Mesenchymal stem cell (in vitro differentiated cells and primary cell): Measurements from ENCODE around the gene LENG8.

Source experiments
- DNase-seq: peaks from one replicate; pipeline ENCODE4 v3.0.0-alpha.2; 2013
- H2AFZ ChIP-seq: one replicate; pipeline ENCODE4 v1.6.1; 2013; ENCODE audit warnings: low read depth, mild to moderate bottlenecking, control low read depth, inconsistent platforms, low read length, moderate library complexity
- H2AK5ac ChIP-seq: 2 replicates; pipeline ENCODE4 v1.6.1; 2013; ENCODE audit warnings: low read length, moderate library complexity, mild to moderate bottlenecking, inconsistent platforms; ENCODE audit not compliant: severe bottlenecking
- H2BK120ac ChIP-seq: one replicate; pipeline ENCODE4 v1.6.1; 2013; ENCODE audit warnings: low read depth, mild to moderate bottlenecking, inconsistent platforms, low read length, moderate library complexity
- H2BK12ac ChIP-seq, 2 experiments: one replicate each; pipeline ENCODE4 v1.6.1; 2013; ENCODE audit warnings: inconsistent platforms in 2 of 2, low read length in 2 of 2, mild to moderate bottlenecking in 2 of 2, moderate library complexity in 2 of 2, control low read depth in 1 of 2
- H2BK15ac ChIP-seq: one replicate; pipeline ENCODE4 v1.6.1; 2013; ENCODE audit warnings: mild to moderate bottlenecking, low read depth, inconsistent platforms; ENCODE audit not compliant: poor library complexity, severe bottlenecking
- H2BK5ac ChIP-seq: 2 replicates; pipeline ENCODE4 v1.6.1; 2013; ENCODE audit warnings: low read depth, mild to moderate bottlenecking, low read length, control low read depth, inconsistent platforms; ENCODE audit not compliant: poor library complexity, severe bottlenecking
- H3K14ac ChIP-seq, 2 experiments: one replicate each; pipeline ENCODE4 v1.6.1; 2013; ENCODE audit warnings: inconsistent platforms in 2 of 2, low read length in 2 of 2, control low read depth in 1 of 2, mild to moderate bottlenecking in 1 of 2, moderate library complexity in 1 of 2
- H3K18ac ChIP-seq, 2 experiments: one replicate each; pipeline ENCODE4 v1.6.1; 2013; ENCODE audit warnings: inconsistent platforms in 2 of 2, low read length in 2 of 2, control low read depth in 1 of 2, low read depth in 1 of 2, mild to moderate bottlenecking in 1 of 2
- H3K23ac ChIP-seq, 2 experiments: one replicate each; pipeline ENCODE4 v1.6.1; 2013; ENCODE audit warnings: inconsistent platforms in 2 of 2, low read length in 2 of 2, mild to moderate bottlenecking in 2 of 2, moderate library complexity in 2 of 2, control low read depth in 1 of 2
- H3K27ac ChIP-seq: 2 replicates; pipeline ENCODE4 v1.5.1; 2013; ENCODE audit warnings: mild to moderate bottlenecking, moderate library complexity, low read length, control low read depth, inconsistent platforms; ENCODE audit not compliant: poor library complexity, severe bottlenecking
- H3K27me3 ChIP-seq, 2 experiments: 2 replicates each; pipeline versions ENCODE4 v1.6.1 to v1.7.0; 2013; ENCODE audit warnings: low read length in 2 of 2, mild to moderate bottlenecking in 2 of 2, moderate library complexity in 2 of 2, control low read depth in 1 of 2, inconsistent platforms in 1 of 2; ENCODE audit not compliant: control insufficient read depth in 1 of 2, insufficient read depth in 1 of 2
- H3K36me3 ChIP-seq, 2 experiments: 2 replicates each; pipeline versions ENCODE4 v1.6.1 to v1.7.0; 2013; ENCODE audit warnings: low read length in 2 of 2, control low read depth in 1 of 2, inconsistent platforms in 1 of 2, low read depth in 1 of 2, mild to moderate bottlenecking in 1 of 2; ENCODE audit not compliant: insufficient read depth in 2 of 2, control insufficient read depth in 1 of 2
- H3K4ac ChIP-seq, 2 experiments: one replicate each; pipeline ENCODE4 v1.6.1; 2013; ENCODE audit warnings: inconsistent platforms in 2 of 2, low read length in 2 of 2, mild to moderate bottlenecking in 2 of 2, moderate library complexity in 2 of 2, control low read depth in 1 of 2, low read depth in 1 of 2
- H3K4me1 ChIP-seq: 2 replicates; pipeline ENCODE4 v1.6.1; 2013; ENCODE audit warnings: low read depth, low read length, control low read depth; ENCODE audit not compliant: control insufficient read depth, insufficient read depth
- H3K4me2 ChIP-seq: 2 replicates; pipeline ENCODE4 v1.6.1; 2013; ENCODE audit warnings: low read length, mild to moderate bottlenecking, inconsistent platforms; ENCODE audit not compliant: poor library complexity, severe bottlenecking
- H3K4me3 ChIP-seq, 2 experiments: 2 replicates each; pipeline versions ENCODE4 v1.5.1 to v1.7.0; 2013; ENCODE audit warnings: low read length in 2 of 2, mild to moderate bottlenecking in 2 of 2, control low read depth in 1 of 2, low read depth in 1 of 2; ENCODE audit not compliant: insufficient read depth in 1 of 2
- H3K79me1 ChIP-seq: replicated peaks from 2 replicates; pipeline ENCODE4 v1.6.1; 2013; ENCODE audit warnings: mild to moderate bottlenecking, control low read depth, low read length, inconsistent platforms; ENCODE audit not compliant: poor library complexity, severe bottlenecking
- H3K9ac ChIP-seq: 2 replicates; pipeline ENCODE4 v1.7.0; 2013; ENCODE audit warnings: mild to moderate bottlenecking, low read length, moderate library complexity
- H3K9me3 ChIP-seq: 2 replicates; pipeline ENCODE4 v1.7.0; 2013; ENCODE audit warnings: mild to moderate bottlenecking, low read length; ENCODE audit not compliant: control insufficient read depth
- H4K8ac ChIP-seq: one replicate; pipeline ENCODE4 v1.6.1; 2013; ENCODE audit warnings: inconsistent platforms, mild to moderate bottlenecking, low read length, moderate library complexity
- H4K91ac ChIP-seq: one replicate; pipeline ENCODE4 v1.6.1; 2013; ENCODE audit warnings: mild to moderate bottlenecking, low read length, inconsistent platforms
- WGBS: methylation state at CpG from one replicate; pipeline ENCODE4 v1.1.7; 2013; ENCODE audit warnings: mixed read lengths; 5-methylcytosine and 5-hydroxymethylcytosine counted together

LENG8 gene

GRCh38 chr19:54422136-54422535, 26.9 kb upstream of the LENG8 start:
- H3K9ac ChIP-seq = no peak overlapping the region
- H3K27ac ChIP-seq = no peak overlapping the region
- no peak overlapping the region for H3K23ac ChIP-seq
- DNase-seq = no peak
- no peak overlapping the region for H3K4me2 ChIP-seq
- H4K8ac ChIP-seq = no peak overlapping the region
- H2AFZ ChIP-seq = no peak overlapping the region
- H3K79me1 ChIP-seq = no peaks in the 10 kb centered on the region
- H4K91ac ChIP-seq = no peak overlapping the region
- no peak overlapping the region for H2BK15ac ChIP-seq
- H3K36me3 ChIP-seq = peaks cover 0 to under 1% of the 10 kb centered on the region in 2 experiments
- H3K4me3 ChIP-seq = no peak overlapping the region
- peaks cover 13% of the 10 kb centered on the region for H3K4me1 ChIP-seq
- no peak overlapping the region for H2AK5ac ChIP-seq
- H2BK120ac ChIP-seq = no peak overlapping the region
- H3K18ac ChIP-seq = no peak overlapping the region
- no peak overlapping the region for H3K14ac ChIP-seq
- H3K9me3 ChIP-seq = no peaks in the 10 kb centered on the region
- peaks cover 52 to 66% of the 10 kb centered on the region in 2 experiments for H3K27me3 ChIP-seq
- no peak overlapping the region for H2BK5ac ChIP-seq
- WGBS = 69% methylated on average over 8 of the region's 20 CpGs
- H3K4ac ChIP-seq = no peak overlapping the region
- H2BK12ac ChIP-seq = no peak overlapping the region

- Histone ChIP-seq H3K36me3 (no peaks in the 10 kb centered on the region), H3K14ac (no peak overlapping the region), H3K4me1 (peaks cover 13% of the 10 kb centered on the region), H3K4me2 (no peak overlapping the region), H3K9ac (no peak overlapping the region), H3K27me3 (peaks cover 32 to 57% of the 10 kb centered on the region in 2 experiments), H3K27ac (no peak overlapping the region), H3K9me3 (no peaks in the 10 kb centered on the region), H3K4me3 (no peak overlapping the region), H2AK5ac (no peak overlapping the region), H3K79me1 (no peaks in the 10 kb centered on the region), H2BK120ac (no peak overlapping the region), H3K23ac (no peak overlapping the region), H3K4ac (no peak overlapping the region), H2BK15ac (no peak overlapping the region), H2BK12ac (no peak overlapping the region), H4K8ac (no peak overlapping the region), H2AFZ (no peak overlapping the region), H3K18ac (no peak overlapping the region), H2BK5ac (no peak overlapping the region), H4K91ac (no peak overlapping the region)
- DNase-seq = no peak
- WGBS = 86% methylated on average over 13 of the region's 14 CpGs
Observed at GRCh38 chr19:54424201-54424600, 24.8 kb upstream of the LENG8 start.

GRCh38 chr19:54424660-54425381, 24.2 kb upstream of the LENG8 start:
- no peak overlapping the region for H2AFZ ChIP-seq
- H4K8ac ChIP-seq = no peak overlapping the region
- H2BK15ac ChIP-seq = no peak overlapping the region
- no peak overlapping the region for H2BK120ac ChIP-seq
- H3K27ac ChIP-seq = no peak overlapping the region
- H2BK5ac ChIP-seq = no peak overlapping the region
- no peak overlapping the region for H3K14ac ChIP-seq
- no peak overlapping the region for H3K23ac ChIP-seq
- no peak overlapping the region for H4K91ac ChIP-seq
- no peaks in the 10 kb centered on the region for H3K36me3 ChIP-seq
- H3K4me3 ChIP-seq = no peak overlapping the region
- H3K27me3 ChIP-seq = peaks cover 32 to 57% of the 10 kb centered on the region in 2 experiments
- H3K9ac ChIP-seq = no peak overlapping the region
- H2BK12ac ChIP-seq = no peak overlapping the region
- DNase-seq = no peak
- H3K4me2 ChIP-seq = no peak overlapping the region
- H3K79me1 ChIP-seq = no peaks in the 10 kb centered on the region
- WGBS = 88% methylated on average over 33 of the region's 36 CpGs
- H3K4me1 ChIP-seq = peaks cover 13% of the 10 kb centered on the region
- no peak overlapping the region for H2AK5ac ChIP-seq
- no peak overlapping the region for H3K18ac ChIP-seq
- no peak overlapping the region for H3K4ac ChIP-seq
- no peaks in the 10 kb centered on the region for H3K9me3 ChIP-seq

- Histone ChIP-seq H3K4me3 (no peak overlapping the region), H2AFZ (no peak overlapping the region), H4K91ac (no peak overlapping the region), H3K9ac (no peak overlapping the region), H2AK5ac (no peak overlapping the region), H3K27ac (no peak overlapping the region), H3K4ac (no peak overlapping the region), H3K23ac (no peak overlapping the region), H3K9me3 (no peaks in the 10 kb centered on the region), H3K79me1 (no peaks in the 10 kb centered on the region), H2BK12ac (no peak overlapping the region), H3K18ac (no peak overlapping the region), H2BK120ac (no peak overlapping the region), H3K4me2 (no peak overlapping the region), H4K8ac (no peak overlapping the region), H3K14ac (no peak overlapping the region), H2BK15ac (no peak overlapping the region), H3K27me3 (peaks cover 32 to 57% of the 10 kb centered on the region in 2 experiments), H2BK5ac (no peak overlapping the region), H3K36me3 (no peaks in the 10 kb centered on the region), H3K4me1 (peaks cover 12% of the 10 kb centered on the region)
- no peak for DNase-seq
- WGBS = 87% methylated on average over 5 of the region's 5 CpGs
Observed at GRCh38 chr19:54425382-54425723, 23.6 kb upstream of the LENG8 start.
